HCT116 (cell line): ENCODE measurements around the gene TMEM151A. TPM values are rescaled to one million over a fixed set of nuclear protein-coding genes. Genes with fewer than 3 reads are reported as not detected.

ENCODE experiments used
- ATAC-seq: fragments of 200-7000 bp; cut with Tn5 transposase; 2 replicates; pipeline ENCODE4 v1.9.1; 2020; ENCODE audit warnings: mild to moderate bottlenecking, moderate library complexity
- BruUV-seq: library from RNA; stranded (reverse); fragments of 400-500 nt; replicated peaks from 2 replicates; lab custom pipeline; 2021; lab: Mats Ljungman, UMichigan
- CTCF ChIA-PET: fragments of 300-600 bp; sonication (Branson Sonifier 250); formaldehyde crosslinking; loops from one replicate; lab custom pipeline; 2021; ENCODE audit warnings: antibody characterized with exemption; lab: Charles Lee
- POLR2A ChIA-PET: fragments of 300-600, 350-600 bp; sonication (Branson Sonifier 250); formaldehyde crosslinking; loops from one replicate; lab custom pipeline; 2021; ENCODE audit warnings: antibody characterized with exemption; lab: Charles Lee
- RAD21 ChIA-PET, 2 experiments: fragments of 300-600 bp; sonication (Branson Sonifier 250); formaldehyde crosslinking; loops; one replicate each; lab custom pipeline; 2023; ENCODE audit warnings: low total read pairs in 2 of 2; ENCODE audit not compliant: uncharacterized antibody in 2 of 2, unreplicated experiment in 2 of 2, low non-redundant PET in 1 of 2; lab: Charles Lee
- DNase-seq: peaks from one replicate; pipeline ENCODE4 v3.0.0-alpha.2; 2010; ENCODE audit warnings: low read depth, low spot score
- H2AFZ ChIP-seq: fragments of 200-600 bp; shearing (Covaris generic), sonication (generic); 2 replicates; pipeline ENCODE4 v1.6.1; 2017; ENCODE audit warnings: low read depth, mixed run types, mixed read lengths, antibody characterized with exemption, low read length; ENCODE audit not compliant: poor library complexity, severe bottlenecking
- H3K27ac ChIP-seq: 2 replicates; pipeline ENCODE4 v1.5.1; 2012; ENCODE audit warnings: low read depth, low read length
- H3K27me3 ChIP-seq: fragments of 200-600 bp; sonication (generic); 2 replicates; pipeline ENCODE4 v1.6.1; 2016; ENCODE audit warnings: mixed run types, low read length, mixed read lengths; ENCODE audit not compliant: insufficient read depth
- H3K36me3 ChIP-seq, 2 experiments: fragments of 200-500 bp in 1 of 2; fragments of 200-600 bp in 1 of 2; sonication (Bioruptor generic) in 1 of 2; sonication (generic) in 1 of 2; 2 replicates each; pipeline versions ENCODE4 v1.5.1 to v1.6.1; 2014 to 2016; ENCODE audit warnings: low read length in 2 of 2, inconsistent platforms in 1 of 2, mixed read lengths in 1 of 2, mixed run types in 1 of 2; ENCODE audit not compliant: insufficient read depth in 2 of 2, control insufficient read depth in 1 of 2
- H3K4me1 ChIP-seq, 2 experiments: fragments of 200-600 bp in 1 of 2; sonication (generic) in 1 of 2; 2 replicates each; pipeline versions ENCODE4 v1.5.1 to v1.6.1; 2012 to 2017; ENCODE audit warnings: low read length in 2 of 2, inconsistent platforms in 1 of 2, mild to moderate bottlenecking in 1 of 2, mixed read lengths in 1 of 2, mixed run types in 1 of 2, moderate library complexity in 1 of 2; ENCODE audit not compliant: insufficient read depth in 2 of 2, control insufficient read depth in 1 of 2
- H3K4me2 ChIP-seq: fragments of 200-600 bp; sonication (generic); 2 replicates; pipeline ENCODE4 v1.6.1; 2017; ENCODE audit warnings: mixed run types, low read length, mixed read lengths
- H3K4me3 ChIP-seq, 2 experiments: fragments of 200-600 bp in 1 of 2; sonication (generic) in 1 of 2; replicated peaks in 1 of 2; 2 replicates each; pipeline ENCODE4 v1.5.1; 2011 to 2016; ENCODE audit warnings: low read length in 2 of 2, control low read depth in 1 of 2, low read depth in 1 of 2, mild to moderate bottlenecking in 1 of 2, mixed read lengths in 1 of 2, mixed run types in 1 of 2
- H3K79me2 ChIP-seq: fragments of 200-600 bp; sonication (generic); 2 replicates; pipeline ENCODE4 v1.6.1; 2017; ENCODE audit warnings: mild to moderate bottlenecking, mixed run types, low read length, moderate library complexity, mixed read lengths; ENCODE audit not compliant: insufficient read depth
- H3K9ac ChIP-seq: fragments of 200-600 bp; sonication (generic); 2 replicates; pipeline ENCODE4 v1.6.1; 2016; ENCODE audit warnings: low read length, mixed read lengths
- H3K9me2 ChIP-seq: fragments of 200-600 bp; sonication (generic), shearing (Covaris generic); 2 replicates; pipeline ENCODE4 v1.6.1; 2017; ENCODE audit warnings: mixed run types, mild to moderate bottlenecking, moderate library complexity; ENCODE audit not compliant: insufficient read depth
- H3K9me3 ChIP-seq, 2 experiments: fragments of 200-500 bp in 1 of 2; fragments of 200-600 bp in 1 of 2; sonication (Bioruptor generic) in 1 of 2; sonication (generic) in 1 of 2; 2 replicates each; pipeline ENCODE4 v1.6.1; 2014 to 2017; ENCODE audit warnings: low read length in 2 of 2, mixed read lengths in 2 of 2, inconsistent platforms in 1 of 2, low read depth in 1 of 2, mild to moderate bottlenecking in 1 of 2, mixed run types in 1 of 2, moderate library complexity in 1 of 2; ENCODE audit not compliant: control insufficient read depth in 1 of 2, insufficient read depth in 1 of 2
- H4K20me1 ChIP-seq: fragments of 200-600 bp; sonication (generic), shearing (Covaris generic); 2 replicates; pipeline ENCODE4 v1.6.1; 2017; ENCODE audit warnings: mixed run types, mild to moderate bottlenecking, moderate library complexity; ENCODE audit not compliant: insufficient read depth
- EGR1 ChIP-seq: IDR thresholded peaks from 2 replicates; pipeline ENCODE4 v1.6.1; 2012; ENCODE audit warnings: low read depth
- EZH2 ChIP-seq: fragments of 200-600 bp; sonication (generic); IDR thresholded peaks from 2 replicates; pipeline ENCODE4 v1.6.1; 2017; ENCODE audit warnings: antibody characterized with exemption, mixed run types
- FOSL1 ChIP-seq: IDR thresholded peaks from 2 replicates; pipeline ENCODE4 v1.6.1; 2012; ENCODE audit warnings: low read depth
- POLR2A ChIP-seq: IDR thresholded peaks from 2 replicates; pipeline ENCODE4 v1.7.0; 2011; ENCODE audit warnings: borderline replicate concordance; ENCODE audit not compliant: insufficient read depth, insufficient read length; ENCODE audit errors: extremely low read depth
- REST ChIP-seq: IDR thresholded peaks from 2 replicates; pipeline ENCODE4 v1.6.1; 2012; ENCODE audit warnings: low read depth
- SRF ChIP-seq: IDR thresholded peaks from 2 replicates; pipeline ENCODE4 v1.6.1; 2012; ENCODE audit warnings: low read depth
- TCF7L2 ChIP-seq: IDR thresholded peaks from 2 replicates; pipeline ENCODE4 v1.7.0; 2011; ENCODE audit warnings: borderline replicate concordance, inconsistent platforms; ENCODE audit not compliant: insufficient read depth, insufficient read length; ENCODE audit errors: extremely low read depth
- ZFX ChIP-seq: fragments of 450-650 bp; IDR thresholded peaks from 2 replicates; pipeline ENCODE4 v1.6.1; 2017
- intact Hi-C: fragments of 100-400 bp; cut with micrococcal nuclease; formaldehyde crosslinking; loops from 2 replicates; pipeline ENCODE4 v1.10.0; 2022
- total RNA-seq: library from RNA; stranded (reverse); gene quantifications from one replicate; pipeline ENCODE4 v1.2.1, GENCODE V29; 2021; ENCODE audit not compliant: unreplicated experiment
- TF ChIP-seq, protein P1 (sequence below): IDR thresholded peaks from 2 replicates; pipeline ENCODE4 v1.6.1; 2011; ENCODE audit warnings: mild to moderate bottlenecking, low read length, moderate library complexity; ENCODE audit not compliant: insufficient replicate concordance; ENCODE audit errors: extremely low read depth
- TF ChIP-seq, protein P2 (sequence below): IDR thresholded peaks from 2 replicates; pipeline ENCODE4 v1.6.1; 2012

The TMEM151A gene
- total RNA-seq, 1 experiment from 2014 or later, result 5.9 TPM

DNA sequence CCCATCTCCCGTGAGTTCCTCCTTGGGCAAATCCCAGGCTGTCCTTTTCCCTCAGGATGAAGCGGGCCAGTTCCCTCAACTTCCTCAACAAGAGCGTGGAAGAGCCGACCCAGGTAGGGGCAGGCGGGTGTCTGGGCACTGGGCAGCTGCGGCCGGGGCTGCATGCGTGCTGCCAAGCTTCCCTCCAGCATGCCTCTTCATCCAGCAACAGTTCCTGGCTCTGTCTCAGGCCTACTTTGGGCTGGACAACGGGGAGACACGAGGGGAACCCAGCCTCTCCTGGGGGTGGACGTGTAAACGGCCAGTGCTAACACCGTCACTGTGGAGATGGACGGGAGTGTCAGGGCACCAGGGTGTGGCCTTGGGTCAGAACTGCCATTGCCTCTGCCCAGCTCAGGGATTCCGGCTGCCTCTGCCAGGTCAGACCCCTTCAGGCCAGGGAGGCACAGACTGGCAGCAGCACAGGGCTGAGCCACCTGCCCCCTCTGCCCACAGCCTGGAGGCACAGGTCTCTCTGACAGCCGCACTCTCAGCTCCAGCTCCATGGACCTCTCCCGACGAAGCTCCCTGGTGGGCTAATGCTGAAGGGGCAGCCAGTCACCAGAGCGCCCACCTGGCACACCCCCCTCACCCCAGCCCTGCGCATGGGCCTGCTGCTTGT, 25.2 kb upstream of the TMEM151A start:
- H3K9me2 ChIP-seq, result no peaks in the 10 kb centered on the region
- H3K4me1 ChIP-seq, result peaks cover 6 to 26% of the 10 kb centered on the region in 2 experiments
- ChIA-PET RAD21 (no interaction called here), POLR2A (interaction anchor here (1.9 to 2.3 kb wide), 2 partner anchors 12 to 46 kb away, joined by 6 to 18 read pairs; no protein-coding TSS in a partner anchor), CTCF (interaction anchor here (2.6 kb wide), 1 partner anchor 23 kb away, joined by 8 read pairs; the partner anchor contains the start of gene YIF1A)
- no peaks in the 10 kb centered on the region for H4K20me1 ChIP-seq
- ATAC-seq (no peak), DNase-seq (no peak)
- TF ChIP-seq, protein P1, sequence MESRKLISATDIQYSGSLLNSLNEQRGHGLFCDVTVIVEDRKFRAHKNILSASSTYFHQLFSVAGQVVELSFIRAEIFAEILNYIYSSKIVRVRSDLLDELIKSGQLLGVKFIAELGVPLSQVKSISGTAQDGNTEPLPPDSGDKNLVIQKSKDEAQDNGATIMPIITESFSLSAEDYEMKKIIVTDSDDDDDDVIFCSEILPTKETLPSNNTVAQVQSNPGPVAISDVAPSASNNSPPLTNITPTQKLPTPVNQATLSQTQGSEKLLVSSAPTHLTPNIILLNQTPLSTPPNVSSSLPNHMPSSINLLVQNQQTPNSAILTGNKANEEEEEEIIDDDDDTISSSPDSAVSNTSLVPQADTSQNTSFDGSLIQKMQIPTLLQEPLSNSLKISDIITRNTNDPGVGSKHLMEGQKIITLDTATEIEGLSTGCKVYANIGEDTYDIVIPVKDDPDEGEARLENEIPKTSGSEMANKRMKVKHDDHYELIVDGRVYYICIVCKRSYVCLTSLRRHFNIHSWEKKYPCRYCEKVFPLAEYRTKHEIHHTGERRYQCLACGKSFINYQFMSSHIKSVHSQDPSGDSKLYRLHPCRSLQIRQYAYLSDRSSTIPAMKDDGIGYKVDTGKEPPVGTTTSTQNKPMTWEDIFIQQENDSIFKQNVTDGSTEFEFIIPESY, result no peak
- TF ChIP-seq SRF, result no peak
- BruUV-seq, result no TSS peak
- intact Hi-C loops, result no loop called here
- peak overlapping the region; percentile 70 for H3K4me2 ChIP-seq
- H2AFZ ChIP-seq, result no peak overlapping the region
- peak overlapping the region; percentile 85 for H3K9ac ChIP-seq
- H3K27ac ChIP-seq, result peak overlapping the region; percentile 69; the same call in 1 of the 2 replicates
- peaks cover 24% of the 10 kb centered on the region for H3K79me2 ChIP-seq
- peak overlapping the region; percentile 93 to 99 for H3K4me3 ChIP-seq
- H3K36me3 ChIP-seq, result peaks cover 9 to 12% of the 10 kb centered on the region in 2 experiments; a peak in 3 of 4 replicates
- no peaks in the 10 kb centered on the region for H3K9me3 ChIP-seq
- H3K27me3 ChIP-seq, result no peaks in the 10 kb centered on the region

DNA sequence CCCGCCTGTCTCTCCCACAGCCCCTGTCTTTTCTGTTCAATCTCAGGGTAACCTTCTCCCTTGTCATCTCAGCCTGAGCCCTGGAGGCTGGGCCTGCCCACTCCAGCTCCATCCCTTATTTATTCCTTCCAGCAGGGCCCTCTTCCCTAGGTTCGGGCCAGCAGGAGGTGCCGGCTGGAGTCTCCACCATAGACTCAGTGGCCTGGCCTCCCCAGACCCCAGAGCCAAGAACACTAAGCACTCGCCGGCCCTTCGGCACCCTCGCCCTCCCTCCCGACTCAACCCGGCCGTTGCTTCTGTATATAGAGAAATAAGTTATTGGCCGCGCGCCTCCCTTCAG, 24.7 kb upstream of the TMEM151A start:
- Histone ChIP-seq H3K4me1 (peaks cover 6 to 26% of the 10 kb centered on the region in 2 experiments), H3K9me3 (no peaks in the 10 kb centered on the region), H3K9me2 (no peaks in the 10 kb centered on the region), H3K36me3 (peaks cover 10 to 14% of the 10 kb centered on the region in 2 experiments), H3K27ac (peak overlapping the region; percentile 69), H3K79me2 (peaks cover 29% of the 10 kb centered on the region), H3K4me3 (peak overlapping the region; percentile 93 to 99), H3K27me3 (no peaks in the 10 kb centered on the region), H2AFZ (no peak overlapping the region), H3K9ac (peak overlapping the region; percentile 85), H4K20me1 (no peaks in the 10 kb centered on the region), H3K4me2 (peak overlapping the region; percentile 70)
- intact Hi-C loops, result no loop called here
- no peak for DNase-seq
- BruUV-seq, result no TSS peak
- POLR2A ChIA-PET, result interaction anchor here (0.6 to 2.3 kb wide), 5 partner anchors 12 to 131 kb away, joined by 3 to 18 read pairs (median 6); partner anchors contain the start of gene YIF1A
- CTCF ChIA-PET, result interaction anchor here (0.5 to 2.6 kb wide), 4 partner anchors 11 to 46 kb away, joined by 3 to 9 read pairs (median 8); partner anchors contain the start of gene YIF1A
- peak; percentile 26 for ATAC-seq
- RAD21 ChIA-PET, result no interaction called here
- no peak for TF ChIP-seq FOSL1
- no peak for TF ChIP-seq ZFX
- TF ChIP-seq, protein P2, sequence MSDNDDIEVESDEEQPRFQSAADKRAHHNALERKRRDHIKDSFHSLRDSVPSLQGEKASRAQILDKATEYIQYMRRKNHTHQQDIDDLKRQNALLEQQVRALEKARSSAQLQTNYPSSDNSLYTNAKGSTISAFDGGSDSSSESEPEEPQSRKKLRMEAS, result no peak
- TF ChIP-seq, protein P1, result no peak
- no peak for TF ChIP-seq TCF7L2
- TF ChIP-seq REST, result no peak
- TF ChIP-seq POLR2A, result no peak
- no peak for TF ChIP-seq EZH2
- TF ChIP-seq EGR1, result no peak
